H9 (cell line): ENCODE results near the gene TREML1. TPM values are rescaled to one million over a fixed set of nuclear protein-coding genes. Genes with fewer than 3 reads are reported as not detected.

ENCODE experiments used
- DNase-seq: peaks from one replicate; pipeline ENCODE4 v3.0.0-alpha.2; 2017
- H2AFZ ChIP-seq: one replicate; pipeline ENCODE4 v1.6.1; 2013; ENCODE audit warnings: mild to moderate bottlenecking, low read length, control low read depth, moderate library complexity
- H2AK5ac ChIP-seq: 2 replicates; pipeline ENCODE4 v1.6.1; 2013; ENCODE audit warnings: low read length, control low read depth, mixed read lengths; ENCODE audit not compliant: insufficient read length
- H2BK120ac ChIP-seq: one replicate; pipeline ENCODE4 v1.6.1; 2013; ENCODE audit warnings: low read depth, mild to moderate bottlenecking, low read length, control low read depth, inconsistent platforms; ENCODE audit not compliant: poor library complexity, severe bottlenecking
- H2BK12ac ChIP-seq: 2 replicates; pipeline ENCODE4 v1.6.1; 2013; ENCODE audit warnings: low read length, control low read depth, mixed read lengths, low read depth; ENCODE audit not compliant: insufficient read length
- H2BK15ac ChIP-seq: 2 replicates; pipeline ENCODE4 v1.6.1; 2013; ENCODE audit warnings: low read depth, low read length, control low read depth
- H2BK20ac ChIP-seq: one replicate; pipeline ENCODE4 v1.6.1; 2013; ENCODE audit warnings: low read depth, mild to moderate bottlenecking, low read length, control low read depth, inconsistent platforms; ENCODE audit not compliant: poor library complexity, severe bottlenecking
- H2BK5ac ChIP-seq: 2 replicates; pipeline ENCODE4 v1.6.1; 2013; ENCODE audit warnings: low read length, control low read depth, mixed read lengths; ENCODE audit not compliant: insufficient read length
- H3K14ac ChIP-seq: 2 replicates; pipeline ENCODE4 v1.6.1; 2013; ENCODE audit warnings: low read length, control low read depth; ENCODE audit not compliant: insufficient read depth
- H3K18ac ChIP-seq: 2 replicates; pipeline ENCODE4 v1.6.1; 2013; ENCODE audit warnings: low read depth, mild to moderate bottlenecking, mixed read lengths, low read length, control low read depth; ENCODE audit not compliant: insufficient read length
- H3K23ac ChIP-seq: 2 replicates; pipeline ENCODE4 v1.6.1; 2013; ENCODE audit warnings: low read length, control low read depth, mixed read lengths, low read depth; ENCODE audit not compliant: insufficient read length
- H3K23me2 ChIP-seq: 2 replicates; pipeline ENCODE4 v1.6.1; 2013; ENCODE audit warnings: low read depth, mild to moderate bottlenecking, mixed read lengths, low read length, control low read depth; ENCODE audit not compliant: insufficient read length, poor library complexity, severe bottlenecking
- H3K27ac ChIP-seq: 2 replicates; pipeline ENCODE4 v1.5.1; 2013; ENCODE audit warnings: low read length, control low read depth, mixed read lengths, low read depth; ENCODE audit not compliant: insufficient read length
- H3K27me3 ChIP-seq: 2 replicates; pipeline ENCODE4 v1.6.1; 2013; ENCODE audit warnings: low read length, control low read depth, inconsistent platforms; ENCODE audit not compliant: insufficient read depth
- H3K4ac ChIP-seq: 2 replicates; pipeline ENCODE4 v1.6.1; 2013; ENCODE audit warnings: low read depth, mild to moderate bottlenecking, control low read depth, inconsistent platforms, low read length, moderate library complexity
- H3K4me1 ChIP-seq: 2 replicates; pipeline ENCODE4 v1.6.1; 2013; ENCODE audit warnings: low read length, control low read depth, inconsistent platforms; ENCODE audit not compliant: insufficient read depth
- H3K4me2 ChIP-seq: 2 replicates; pipeline ENCODE4 v1.6.1; 2013; ENCODE audit warnings: low read length, control low read depth, mixed read lengths; ENCODE audit not compliant: insufficient read length, insufficient read depth
- H3K56ac ChIP-seq: 2 replicates; pipeline ENCODE4 v1.6.1; 2013; ENCODE audit warnings: low read depth, mild to moderate bottlenecking, mixed read lengths, low read length, control low read depth; ENCODE audit not compliant: insufficient read length
- H3K79me1 ChIP-seq: 2 replicates; pipeline ENCODE4 v1.6.1; 2013; ENCODE audit warnings: low read depth, mild to moderate bottlenecking, moderate library complexity, low read length, control low read depth, inconsistent platforms; ENCODE audit not compliant: insufficient read depth, poor library complexity, severe bottlenecking
- H3K79me2 ChIP-seq: 2 replicates; pipeline ENCODE4 v1.6.1; 2013; ENCODE audit warnings: low read length, control low read depth, inconsistent platforms; ENCODE audit not compliant: insufficient read depth
- H3K9ac ChIP-seq: 2 replicates; pipeline ENCODE4 v1.6.1; 2013; ENCODE audit warnings: low read length, control low read depth, mixed read lengths; ENCODE audit not compliant: insufficient read length; ENCODE audit errors: extremely low read depth
- H3K9me3 ChIP-seq: one replicate; pipeline ENCODE4 v1.6.1; 2013; ENCODE audit warnings: low read depth, low read length, inconsistent platforms; ENCODE audit not compliant: control insufficient read depth
- H3T11ph ChIP-seq: one replicate; pipeline ENCODE4 v1.6.1; 2013; ENCODE audit warnings: mild to moderate bottlenecking, low read length, control low read depth, inconsistent platforms
- H4K20me1 ChIP-seq: one replicate; pipeline ENCODE4 v1.6.1; 2013; ENCODE audit not compliant: control insufficient read depth, insufficient read length, insufficient read depth
- H4K5ac ChIP-seq: 2 replicates; pipeline ENCODE4 v1.6.1; 2013; ENCODE audit warnings: low read depth, mild to moderate bottlenecking, mixed read lengths, low read length, control low read depth; ENCODE audit not compliant: insufficient read length
- H4K8ac ChIP-seq: replicated peaks from 2 replicates; pipeline ENCODE4 v1.6.1; 2013; ENCODE audit warnings: low read length, control low read depth, mixed read lengths, low read depth; ENCODE audit not compliant: insufficient read length
- H4K91ac ChIP-seq: 2 replicates; pipeline ENCODE4 v1.6.1; 2013; ENCODE audit warnings: low read depth, mild to moderate bottlenecking, moderate library complexity, mixed read lengths, low read length, control low read depth; ENCODE audit not compliant: insufficient read length
- H3K27ac Mint-ChIP-seq, 3 experiments: 2 replicates in 2 of 3; 3 replicates in 1 of 3; pipeline ENCODE4 v1.8.0; 2020 to 2021; ENCODE audit warnings: mixed read lengths in 3 of 3, mild to moderate bottlenecking in 1 of 3, moderate library complexity in 1 of 3
- H3K27me3 Mint-ChIP-seq: 2 replicates; pipeline ENCODE4 v1.8.0; 2021; ENCODE audit warnings: low read depth, mild to moderate bottlenecking, moderate library complexity, mixed read lengths
- H3K36me3 Mint-ChIP-seq, 3 experiments: 2 replicates in 2 of 3; 3 replicates in 1 of 3; pipeline ENCODE4 v1.8.0; 2020 to 2021; ENCODE audit warnings: low read depth in 3 of 3, mixed read lengths in 3 of 3; ENCODE audit not compliant: insufficient read depth in 1 of 3
- H3K4me1 Mint-ChIP-seq, 2 experiments: 2 replicates each; pipeline ENCODE4 v1.8.0; 2020; ENCODE audit warnings: mixed read lengths in 2 of 2
- H3K4me3 Mint-ChIP-seq, 2 experiments: 2 replicates in 1 of 2; 3 replicates in 1 of 2; pipeline ENCODE4 v1.8.0; 2020 to 2021; ENCODE audit warnings: mild to moderate bottlenecking in 2 of 2, mixed read lengths in 2 of 2, moderate library complexity in 1 of 2
- H3K9me3 Mint-ChIP-seq, 2 experiments: 2 replicates in 1 of 2; 3 replicates in 1 of 2; pipeline ENCODE4 v1.8.0; 2020; ENCODE audit warnings: mild to moderate bottlenecking in 2 of 2, mixed read lengths in 2 of 2, moderate library complexity in 1 of 2
- WGBS: extraction: QIAGEN DNeasy Blood & Tissue Kit; methylation state at CpG from one replicate; pipeline ENCODE4 v1.1.7; 2013; ENCODE audit warnings: missing lambda C conversion rate, low lambda C conversion rate, mixed read lengths; ENCODE audit not compliant: insufficient read length; ENCODE audit errors: extremely low coverage; 5-methylcytosine and 5-hydroxymethylcytosine counted together
- total RNA-seq: library from RNA; stranded (reverse); gene quantifications from 2 replicates; pipeline ENCODE4 v1.2.1, GENCODE V29; 2021
- TF ChIP-seq, protein P1 (sequence below): fragments of 200-600 bp; sonication (generic); conservative IDR thresholded peaks from 3 replicates; pipeline ENCODE4 v1.8.0; 2021; ENCODE audit warnings: antibody characterized with exemption, mild to moderate bottlenecking

The TREML1 gene
- total RNA-seq, 1 experiment from 2014 or later: not detected

DNA sequence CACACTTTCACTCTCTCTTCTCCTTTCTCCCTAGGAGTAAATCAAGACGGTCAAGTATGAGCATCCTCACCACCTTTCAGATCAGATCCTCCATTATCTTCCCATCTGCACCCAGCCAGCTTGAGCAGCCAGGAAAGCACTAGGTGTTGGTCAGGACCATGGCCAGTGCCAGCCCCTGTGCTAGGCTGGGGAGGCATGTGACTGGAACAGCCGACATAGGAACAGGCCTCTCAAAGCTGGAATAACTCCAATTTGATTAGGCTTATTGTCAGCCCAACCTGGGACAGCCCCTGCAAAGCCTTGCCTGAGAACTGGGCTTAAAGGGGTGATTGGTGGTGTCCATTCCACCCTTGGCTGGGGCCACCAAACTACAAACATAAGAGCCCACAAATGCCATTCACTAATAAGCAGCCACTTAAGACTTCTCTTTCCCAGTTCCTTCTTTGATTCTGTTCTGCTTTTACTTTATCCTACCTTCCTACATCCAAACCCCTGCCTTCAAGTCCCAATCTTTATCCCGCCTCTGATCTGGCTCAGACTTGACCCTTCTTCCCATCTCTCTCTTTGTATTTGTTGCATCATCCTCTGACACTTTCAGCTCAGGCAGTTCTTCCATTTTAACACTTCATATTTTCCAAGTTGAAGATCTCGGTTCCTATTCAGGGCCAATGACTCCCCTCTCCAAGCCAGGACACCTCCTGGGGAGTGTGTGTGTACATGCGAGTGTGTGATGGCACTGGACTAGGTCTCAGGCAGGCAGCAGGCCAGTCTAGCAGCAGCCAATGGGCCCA is 13.2 kb upstream of the TREML1 start:
- no peak overlapping the region for H4K91ac ChIP-seq
- no peak overlapping the region; a peak in 1 of 7 replicates for H3K27ac Mint-ChIP-seq

More for the DNA sequence above, 13.2 kb upstream of the TREML1 start:
- H4K5ac ChIP-seq: no peak overlapping the region
- no peak overlapping the region for H2BK12ac ChIP-seq
- no peak overlapping the region for H2BK15ac ChIP-seq
- H2BK5ac ChIP-seq: no peak overlapping the region
- no peak overlapping the region for H3K14ac ChIP-seq
- no peak overlapping the region for H2BK20ac ChIP-seq
- Mint-ChIP-seq H3K36me3 (no peaks in the 10 kb centered on the region), H3K27me3 (peaks cover 2% of the 10 kb centered on the region; the same call in 1 of the 2 replicates), H3K4me1 (peaks cover 26 to 30% of the 10 kb centered on the region in 2 experiments), H3K9me3 (no peaks in the 10 kb centered on the region; a peak in 1 of 5 replicates), H3K4me3 (no peak overlapping the region)
- peak; percentile 60 for DNase-seq
- H2AK5ac ChIP-seq: no peak overlapping the region
- H3K9me3 ChIP-seq: no peaks in the 10 kb centered on the region
- no CpG with 5 or more reads among the region's 5 CpGs for WGBS
- no peak overlapping the region for H2AFZ ChIP-seq
- no peaks in the 10 kb centered on the region for H3K79me2 ChIP-seq
- H3K4me2 ChIP-seq: no peak overlapping the region
- no peak overlapping the region for H3K4ac ChIP-seq
- H3K4me1 ChIP-seq: peaks cover 4% of the 10 kb centered on the region; the same call in 1 of the 2 replicates
- no peaks in the 10 kb centered on the region for H3K79me1 ChIP-seq
- no peaks in the 10 kb centered on the region for H3K27me3 ChIP-seq
- no peak overlapping the region for H3K27ac ChIP-seq
- H2BK120ac ChIP-seq: no peak overlapping the region
- H4K8ac ChIP-seq: no peak overlapping the region
- no peak overlapping the region for H3K56ac ChIP-seq
- H3T11ph ChIP-seq: no peak overlapping the region
- H3K23me2 ChIP-seq: no peaks in the 10 kb centered on the region
- TF ChIP-seq, protein P1, sequence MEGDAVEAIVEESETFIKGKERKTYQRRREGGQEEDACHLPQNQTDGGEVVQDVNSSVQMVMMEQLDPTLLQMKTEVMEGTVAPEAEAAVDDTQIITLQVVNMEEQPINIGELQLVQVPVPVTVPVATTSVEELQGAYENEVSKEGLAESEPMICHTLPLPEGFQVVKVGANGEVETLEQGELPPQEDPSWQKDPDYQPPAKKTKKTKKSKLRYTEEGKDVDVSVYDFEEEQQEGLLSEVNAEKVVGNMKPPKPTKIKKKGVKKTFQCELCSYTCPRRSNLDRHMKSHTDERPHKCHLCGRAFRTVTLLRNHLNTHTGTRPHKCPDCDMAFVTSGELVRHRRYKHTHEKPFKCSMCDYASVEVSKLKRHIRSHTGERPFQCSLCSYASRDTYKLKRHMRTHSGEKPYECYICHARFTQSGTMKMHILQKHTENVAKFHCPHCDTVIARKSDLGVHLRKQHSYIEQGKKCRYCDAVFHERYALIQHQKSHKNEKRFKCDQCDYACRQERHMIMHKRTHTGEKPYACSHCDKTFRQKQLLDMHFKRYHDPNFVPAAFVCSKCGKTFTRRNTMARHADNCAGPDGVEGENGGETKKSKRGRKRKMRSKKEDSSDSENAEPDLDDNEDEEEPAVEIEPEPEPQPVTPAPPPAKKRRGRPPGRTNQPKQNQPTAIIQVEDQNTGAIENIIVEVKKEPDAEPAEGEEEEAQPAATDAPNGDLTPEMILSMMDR: no peak
- no peak overlapping the region for H3K18ac ChIP-seq
- H3K9ac ChIP-seq: no peak overlapping the region
- no peaks in the 10 kb centered on the region for H4K20me1 ChIP-seq
- H3K23ac ChIP-seq: no peak overlapping the region
